ENCODE results near the gene CCDC112.
"Not testable (repeated sequence)": the region's sequence is repeated elsewhere in the genome, so short reads cannot be mapped to it uniquely, and the experiment has no call there.

Gene CCDC112

GRCh38 chr5:115262321-115263077 is 34.0 kb downstream of the CCDC112 start, which contains the start of gene PGGT1B:
Gene PGGT1B (minus strand): TSS chr5:115262877. CDS start chr5:115262851, 26 bp downstream.
- peak; percentile 36 to 44 (median 40) for DNase-seq (ENCODE audit: low read depth in 3 of 3)

- no peak for DNase-seq (ENCODE audit: low read depth in 3 of 3)
These were observed 34.5 kb downstream of the CCDC112 start for GRCh38 chr5:115262011-115262320.

DNA sequence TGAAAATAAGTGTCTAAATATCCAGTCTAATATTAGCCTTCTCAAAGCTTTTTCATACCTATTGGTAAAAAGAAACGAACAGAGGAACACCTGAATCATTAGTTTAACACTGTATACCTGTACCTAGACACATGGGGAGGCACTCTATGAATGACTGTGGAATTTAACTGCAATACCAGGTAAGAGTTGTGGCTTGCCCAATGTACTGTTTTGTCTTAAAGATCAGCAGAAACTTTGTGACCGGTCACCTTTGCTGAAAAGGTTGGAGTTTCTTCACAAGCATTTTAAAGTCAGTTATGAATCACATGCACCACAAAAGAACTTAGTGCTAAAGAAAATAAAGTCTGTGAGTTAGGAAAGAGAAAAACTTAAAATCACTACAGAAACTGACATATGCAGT is 36.2 kb downstream of the CCDC112 start:
- DNase-seq (ENCODE audit: low read depth in 3 of 3): no peak

- no peak for DNase-seq (ENCODE audit: low read depth in 3 of 3)
These were observed 38.5 kb downstream of the CCDC112 start for GRCh38 chr5:115257981-115258380.

- DNase-seq (ENCODE audit: low read depth in 3 of 3): not testable (repeated sequence)
These were observed 47.1 kb downstream of the CCDC112 start for GRCh38 chr5:115249379-115249778.

DNA sequence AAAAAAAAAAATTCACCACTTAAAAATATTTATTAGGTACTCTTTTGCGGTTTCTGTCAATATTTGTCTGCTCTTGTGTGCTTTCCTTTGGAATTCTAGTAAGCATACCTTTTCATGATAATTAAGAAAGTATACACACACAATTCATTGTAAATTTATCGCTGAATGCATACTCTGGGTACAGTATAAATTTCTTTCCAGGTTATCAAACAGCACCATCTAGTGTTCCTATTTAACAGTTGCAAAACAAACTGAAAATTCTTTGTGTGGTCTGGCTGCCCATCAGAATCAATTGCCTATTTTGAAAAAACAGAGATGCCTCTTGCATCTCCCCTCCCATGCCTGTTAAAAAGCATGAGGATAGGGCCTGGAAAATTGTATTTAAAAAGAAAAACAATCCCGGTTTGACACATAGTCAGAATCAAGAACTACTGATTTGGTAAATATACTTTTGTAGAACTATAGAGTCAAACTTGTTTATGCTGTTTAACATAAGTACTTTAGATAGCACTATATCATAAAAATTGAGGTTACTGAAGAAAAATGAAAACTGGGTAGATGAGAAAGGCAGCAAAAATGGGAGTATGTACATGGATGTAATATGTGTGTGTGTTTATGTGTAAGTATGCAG is 50.0 kb downstream of the CCDC112 start:
- DNase-seq (ENCODE audit: low read depth in 3 of 3): no peak

GRCh38 chr5:115243412-115243811 is 53.0 kb downstream of the CCDC112 start:
- no peak for DNase-seq (ENCODE audit: low read depth in 3 of 3)

- DNase-seq (ENCODE audit: low read depth in 3 of 3): no peak
These were observed 54.4 kb downstream of the CCDC112 start for GRCh38 chr5:115241881-115242642.

DNA sequence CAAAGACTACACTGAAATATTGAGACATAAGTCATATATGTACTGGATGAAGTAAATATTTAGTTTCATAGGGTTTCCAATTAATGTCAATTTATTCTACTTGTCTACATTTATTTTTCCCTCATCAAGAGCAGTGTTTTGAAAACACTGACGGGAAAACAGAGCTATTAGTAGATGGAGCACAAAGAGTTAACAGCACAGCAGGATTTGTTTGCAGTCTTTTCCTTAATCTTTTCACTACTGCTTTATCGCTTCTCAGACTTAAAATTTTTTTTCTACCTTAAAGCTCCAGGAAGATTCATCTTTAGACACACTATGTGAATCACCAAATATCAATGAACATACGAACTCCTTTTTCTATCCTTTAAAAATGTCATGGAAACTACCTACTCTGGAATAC is 59.4 kb downstream of the CCDC112 start:
- no peak for DNase-seq (ENCODE audit: low read depth in 3 of 3)

GRCh38 chr5:115236599-115236998 is 59.9 kb downstream of the CCDC112 start:
- no peak for DNase-seq (ENCODE audit: low read depth in 3 of 3)

- DNase-seq (ENCODE audit: low read depth in 3 of 3): no peak
These were observed 64.9 kb downstream of the CCDC112 start for GRCh38 chr5:115231598-115231997.

- no peak for DNase-seq (ENCODE audit: low read depth in 3 of 3)
These were observed 66.8 kb downstream of the CCDC112 start for GRCh38 chr5:115229606-115230005.

GRCh38 chr5:115227281-115227680 is 69.2 kb downstream of the CCDC112 start:
- no peak for DNase-seq (ENCODE audit: low read depth in 3 of 3)
